SU-DHL-6 (cell line): ENCODE results near the gene TXNDC11.

Source experiments
- CTCF ChIP-seq: fragments of 200-600 bp; sonication (generic); IDR thresholded peaks from one replicate; pipeline ENCODE4 v1.5.1; 2017; ENCODE audit warnings: antibody characterized with exemption, mild to moderate bottlenecking, low read length, moderate library complexity; ENCODE audit not compliant: insufficient read depth, poor library complexity, severe bottlenecking
- EZH2phosphoT487 ChIP-seq: fragments of 200-600 bp; sonication (generic), shearing (Covaris generic); conservative IDR thresholded peaks from 2 replicates; pipeline ENCODE4 v1.6.1; 2018; ENCODE audit warnings: mild to moderate bottlenecking, antibody characterized with exemption, low read length, moderate library complexity, mixed read lengths

GRCh38 chr16:11697319-11697718 is 45.3 kb downstream of the TXNDC11 start:
- no peak for TF ChIP-seq CTCF
- TF ChIP-seq EZH2phosphoT487 = no peak
